Spinal cord (tissue), 10 donors: ENCODE results near the gene TDRD1. TPM values are rescaled to one million over a fixed set of nuclear protein-coding genes. Genes with fewer than 3 reads are reported as not detected.

ENCODE experiments used
- DNase-seq, 6 donors: peaks; one replicate each; pipeline versions ENCODE4 v3.0.0 to v3.0.0-alpha.2; 2013 to 2015; ENCODE audit warnings: low spot score in 6 of 6, low read depth in 4 of 6
- H3K27ac ChIP-seq: one replicate; pipeline ENCODE4 v1.5.1; 2013; ENCODE audit warnings: low read depth, low read length, control low read depth
- H3K27me3 ChIP-seq: one replicate; pipeline ENCODE4 v1.6.1; 2013; ENCODE audit warnings: low read length; ENCODE audit not compliant: control insufficient read depth, insufficient read depth
- H3K36me3 ChIP-seq: one replicate; pipeline ENCODE4 v1.6.1; 2013; ENCODE audit warnings: low read length; ENCODE audit not compliant: control insufficient read depth, insufficient read depth
- H3K4me1 ChIP-seq: one replicate; pipeline ENCODE4 v1.6.1; 2013; ENCODE audit warnings: low read length; ENCODE audit not compliant: control insufficient read depth, insufficient read depth
- H3K4me3 ChIP-seq: one replicate; pipeline ENCODE4 v1.5.1; 2013; ENCODE audit warnings: low read depth, low read length, control low read depth
- H3K9me3 ChIP-seq: one replicate; pipeline ENCODE4 v1.6.1; 2013; ENCODE audit warnings: low read length; ENCODE audit not compliant: control insufficient read depth, insufficient read depth
- WGBS: methylation state at CpG from one replicate; pipeline ENCODE4 v1.1.5; 2013; ENCODE audit warnings: missing lambda C conversion rate; ENCODE audit not compliant: insufficient coverage; 5-methylcytosine and 5-hydroxymethylcytosine counted together
- polyA plus RNA-seq, 2 donors: library from polyadenylated mRNA; unstranded; fragments of 120-200 nt; gene quantifications; one replicate each; pipeline ENCODE4 v1.2.1, GENCODE V29; 2013; ENCODE audit not compliant: insufficient read length in 2 of 2
- total RNA-seq, 2 donors: library from RNA; depleted of rRNA in 1 of 2; stranded (reverse); fragments of 120-200 nt in 1 of 2; fragments of >200 nt in 1 of 2; gene quantifications; one replicate each; pipeline versions ENCODE4 v1.2.3 to v1.2.4, GENCODE V29; 2013 to 2014
- donor health status: healthy.

The TDRD1 gene
- total and polyA plus RNA-seq, 4 donors: 0.22 to 1.9 (median 0.67) TPM

DNA sequence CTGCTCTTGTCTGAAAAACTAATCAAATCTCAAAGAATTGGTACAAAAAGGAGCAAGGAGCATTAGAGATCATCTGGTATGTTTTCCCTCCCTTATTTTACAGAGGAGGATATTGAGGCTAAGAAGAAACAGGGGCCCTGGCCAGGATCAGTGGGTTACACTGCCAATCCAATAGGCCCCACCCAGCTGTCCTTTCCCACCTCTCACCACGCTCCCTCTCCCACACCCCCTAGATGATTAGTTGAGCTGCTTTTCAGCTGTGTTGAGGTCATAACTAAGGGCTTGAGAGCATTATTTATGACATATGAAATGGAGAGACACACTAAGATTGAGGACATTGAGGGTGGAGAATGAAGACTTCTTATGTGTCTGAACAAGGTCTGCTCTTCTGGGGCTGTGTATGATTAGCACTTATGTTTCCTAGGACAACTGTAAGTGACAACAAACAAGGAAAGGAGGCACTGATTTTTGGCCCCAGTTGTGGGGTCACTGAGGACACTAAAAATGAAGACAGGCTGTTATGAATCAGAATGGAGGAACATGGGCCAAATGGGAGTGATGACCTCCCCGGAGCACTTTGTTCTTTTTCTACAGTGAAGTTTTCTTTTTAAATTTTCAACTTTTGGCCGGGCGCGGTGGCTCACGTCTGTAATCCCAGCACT lies 86.4 kb downstream of the TDRD1 start:
- WGBS: no CpG with 5 or more reads among the region's 6 CpGs
- no peaks in the 10 kb centered on the region for H3K9me3 ChIP-seq
- H3K27me3 ChIP-seq: no peaks in the 10 kb centered on the region
- DNase-seq: no peak
- no peaks in the 10 kb centered on the region for H3K36me3 ChIP-seq
- H3K27ac ChIP-seq: no peak overlapping the region
- no peaks in the 10 kb centered on the region for H3K4me1 ChIP-seq
- H3K4me3 ChIP-seq: no peak overlapping the region

DNA sequence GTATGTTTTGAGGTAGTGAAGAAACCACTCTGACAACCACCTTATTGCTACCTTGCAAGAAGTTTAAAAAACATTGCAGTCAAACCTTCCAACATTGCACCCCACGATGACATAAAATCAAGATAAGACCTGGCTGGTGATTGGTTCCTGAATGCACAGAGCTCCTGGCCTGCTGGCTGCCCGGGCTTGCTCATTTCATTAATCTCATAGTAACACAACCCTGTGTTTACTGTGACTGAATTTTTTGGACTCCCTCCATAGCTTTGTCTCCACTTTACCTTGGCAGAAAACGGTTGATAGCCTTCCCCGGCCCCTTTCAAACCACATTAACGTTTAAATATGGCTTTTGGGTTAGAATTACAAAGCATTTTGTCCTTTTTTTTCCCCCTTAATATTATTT lies 87.4 kb downstream of the TDRD1 start:
- WGBS: 77% methylated on average over 2 of the region's 5 CpGs
- H3K4me3 ChIP-seq: no peak overlapping the region
- no peaks in the 10 kb centered on the region for H3K4me1 ChIP-seq
- no peak overlapping the region for H3K27ac ChIP-seq
- no peaks in the 10 kb centered on the region for H3K9me3 ChIP-seq
- H3K36me3 ChIP-seq: no peaks in the 10 kb centered on the region
- no peaks in the 10 kb centered on the region for H3K27me3 ChIP-seq
- no peak for DNase-seq

DNA sequence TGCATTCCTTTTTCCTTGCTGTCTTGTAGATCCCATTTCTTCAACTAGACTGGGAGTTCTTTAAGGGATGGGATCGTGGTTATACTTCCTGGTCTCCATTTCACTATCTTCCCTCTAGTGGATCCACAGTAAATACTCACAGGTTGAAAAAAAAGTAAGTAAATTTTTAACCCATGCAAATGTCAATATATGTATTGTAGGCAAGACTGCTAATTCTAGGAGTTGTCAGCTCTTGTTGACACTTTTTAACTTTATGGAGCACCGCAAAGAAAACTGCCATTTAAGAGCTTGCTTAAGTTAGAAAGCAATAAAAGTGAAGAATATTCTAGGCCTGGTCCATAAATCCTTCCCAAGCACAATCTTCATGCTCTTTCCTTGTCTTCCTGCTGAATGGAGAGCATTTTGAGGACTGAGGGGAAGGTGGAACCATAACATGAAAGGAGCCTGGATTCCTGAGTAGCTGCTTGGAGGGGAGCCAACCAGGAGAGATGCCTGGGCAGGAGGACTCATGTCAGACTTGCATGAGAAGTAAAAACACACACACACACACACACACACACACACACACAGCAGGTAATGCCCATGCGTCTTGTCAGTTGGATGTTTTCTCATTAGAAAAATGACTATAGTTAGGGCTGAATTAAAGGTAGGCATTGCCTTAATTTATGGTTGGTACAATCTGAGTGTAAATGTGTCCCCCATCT lies 92.1 kb downstream of the TDRD1 start:
- no peaks in the 10 kb centered on the region for H3K27me3 ChIP-seq
- no peak overlapping the region for H3K4me3 ChIP-seq
- no peaks in the 10 kb centered on the region for H3K36me3 ChIP-seq
- WGBS: no CpG with 5 or more reads among the region's 3 CpGs
- no peaks in the 10 kb centered on the region for H3K9me3 ChIP-seq
- H3K27ac ChIP-seq: no peak overlapping the region
- DNase-seq: peak in 1 of 6 donors; percentile 24
- H3K4me1 ChIP-seq: no peaks in the 10 kb centered on the region

DNA sequence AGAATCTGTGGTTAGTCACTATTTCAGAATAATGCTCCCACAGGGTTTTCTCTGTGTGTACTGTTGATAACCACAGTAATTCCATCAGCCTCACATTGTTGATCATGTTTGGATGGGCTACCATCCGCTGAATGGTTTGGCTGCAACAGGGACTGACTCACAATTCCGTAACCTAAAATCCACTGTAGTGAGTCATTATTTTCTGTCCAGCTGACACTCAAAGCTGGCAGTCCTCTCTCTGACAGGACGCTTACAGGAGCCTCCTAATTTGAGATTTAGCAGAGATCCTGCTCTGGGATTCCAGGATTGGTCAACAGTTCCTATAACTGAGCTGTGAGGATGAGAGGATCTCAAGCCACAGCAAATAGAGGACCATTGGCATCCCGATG lies 92.6 kb downstream of the TDRD1 start:
- Histone ChIP-seq H3K9me3 (no peaks in the 10 kb centered on the region), H3K4me1 (no peaks in the 10 kb centered on the region), H3K36me3 (no peaks in the 10 kb centered on the region), H3K27ac (no peak overlapping the region), H3K27me3 (no peaks in the 10 kb centered on the region), H3K4me3 (no peak overlapping the region)
- WGBS: 82% methylated on average over 4 of the region's 4 CpGs
- no peak for DNase-seq

DNA sequence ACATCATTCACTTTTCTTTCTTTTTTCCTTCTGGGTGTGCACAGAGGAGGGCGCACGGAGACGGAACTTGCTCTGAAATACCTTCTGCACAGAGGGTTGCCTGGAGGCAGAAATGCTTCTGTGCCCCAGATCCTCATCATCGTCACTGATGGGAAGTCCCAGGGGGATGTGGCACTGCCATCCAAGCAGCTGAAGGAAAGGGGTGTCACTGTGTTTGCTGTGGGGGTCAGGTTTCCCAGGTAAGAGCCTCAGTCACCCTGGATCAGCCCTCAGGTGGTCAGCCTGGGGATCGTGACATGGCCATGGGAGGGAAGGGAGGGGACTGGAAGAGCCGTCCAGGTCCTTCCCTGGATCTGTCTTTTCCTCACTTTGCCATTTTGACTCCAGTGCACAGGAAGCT lies 93.5 kb downstream of the TDRD1 start:
- no peak for DNase-seq
- H3K27me3 ChIP-seq: no peaks in the 10 kb centered on the region
- H3K27ac ChIP-seq: no peak overlapping the region
- H3K36me3 ChIP-seq: no peaks in the 10 kb centered on the region
- H3K9me3 ChIP-seq: no peaks in the 10 kb centered on the region
- no peak overlapping the region for H3K4me3 ChIP-seq
- WGBS: 95% methylated on average over 4 of the region's 6 CpGs
- H3K4me1 ChIP-seq: no peaks in the 10 kb centered on the region

DNA sequence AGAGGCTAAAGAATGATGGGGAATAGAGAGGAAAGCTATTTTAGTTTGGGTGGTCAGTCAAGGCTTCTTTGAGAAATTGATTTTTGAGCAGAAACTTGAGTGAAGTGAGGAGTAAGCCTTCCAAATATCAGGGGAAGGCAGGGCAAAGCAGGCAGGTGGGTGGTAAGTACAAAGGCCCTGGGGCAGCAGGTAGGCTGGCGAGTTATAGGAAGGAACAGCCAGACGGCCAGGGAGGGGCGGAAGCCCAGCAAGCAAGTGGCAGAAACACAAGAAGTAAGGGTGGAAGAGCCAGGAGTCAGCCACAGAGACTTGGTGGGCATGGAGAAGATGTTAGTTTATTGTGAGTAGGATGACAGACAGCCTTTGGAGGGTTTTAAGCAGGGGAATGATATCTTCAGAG lies 94.8 kb downstream of the TDRD1 start:
- 96% methylated on average over 3 of the region's 3 CpGs for WGBS
- no peak overlapping the region for H3K4me3 ChIP-seq
- no peak overlapping the region for H3K27ac ChIP-seq
- H3K27me3 ChIP-seq: no peaks in the 10 kb centered on the region
- no peak for DNase-seq
- H3K4me1 ChIP-seq: no peaks in the 10 kb centered on the region
- no peaks in the 10 kb centered on the region for H3K36me3 ChIP-seq
- no peaks in the 10 kb centered on the region for H3K9me3 ChIP-seq

DNA sequence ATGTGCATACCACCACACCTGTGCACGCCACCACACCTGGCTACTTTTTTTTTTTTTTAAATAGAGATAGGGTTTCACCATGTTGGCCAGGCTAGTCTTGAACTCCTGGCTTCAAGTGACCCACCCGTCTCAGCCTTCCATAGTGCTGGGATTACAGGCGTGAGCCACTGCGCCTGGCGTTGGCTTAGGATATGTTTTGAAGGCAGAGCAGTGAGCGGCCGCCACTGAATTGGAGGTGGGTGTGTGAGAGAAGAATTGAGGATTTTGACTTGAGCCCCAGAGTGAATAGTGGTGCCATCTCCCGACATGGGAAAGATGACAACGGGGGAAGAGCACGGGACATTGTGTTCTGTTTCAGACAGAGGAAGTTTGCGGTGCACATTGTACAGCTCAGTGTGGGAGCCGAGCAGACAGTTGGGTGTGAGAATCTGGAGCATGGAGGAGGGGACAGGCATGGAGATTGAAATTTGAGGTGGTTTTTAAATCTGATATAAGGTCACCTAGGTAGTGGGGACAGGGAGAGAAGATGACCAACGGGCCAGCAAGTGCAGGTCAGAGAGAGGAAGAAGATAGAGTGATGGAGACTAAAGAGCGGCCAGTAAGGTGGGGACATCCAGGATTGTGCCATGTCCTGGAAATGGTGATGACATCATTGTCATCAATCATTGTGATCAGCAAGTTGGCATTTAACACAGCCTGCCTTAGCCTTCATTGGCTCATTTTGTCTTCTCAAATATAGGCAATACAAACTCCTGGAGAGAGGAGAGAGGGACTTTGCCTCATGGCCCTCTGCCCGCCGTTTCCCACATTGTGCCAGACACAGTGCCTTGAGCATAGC lies 95.7 kb downstream of the TDRD1 start:
- DNase-seq: no peak
- Histone ChIP-seq H3K27ac (no peak overlapping the region), H3K36me3 (no peaks in the 10 kb centered on the region), H3K4me3 (no peak overlapping the region), H3K27me3 (no peaks in the 10 kb centered on the region), H3K4me1 (no peaks in the 10 kb centered on the region), H3K9me3 (no peaks in the 10 kb centered on the region)
- WGBS: 93% methylated on average over 15 of the region's 16 CpGs

DNA sequence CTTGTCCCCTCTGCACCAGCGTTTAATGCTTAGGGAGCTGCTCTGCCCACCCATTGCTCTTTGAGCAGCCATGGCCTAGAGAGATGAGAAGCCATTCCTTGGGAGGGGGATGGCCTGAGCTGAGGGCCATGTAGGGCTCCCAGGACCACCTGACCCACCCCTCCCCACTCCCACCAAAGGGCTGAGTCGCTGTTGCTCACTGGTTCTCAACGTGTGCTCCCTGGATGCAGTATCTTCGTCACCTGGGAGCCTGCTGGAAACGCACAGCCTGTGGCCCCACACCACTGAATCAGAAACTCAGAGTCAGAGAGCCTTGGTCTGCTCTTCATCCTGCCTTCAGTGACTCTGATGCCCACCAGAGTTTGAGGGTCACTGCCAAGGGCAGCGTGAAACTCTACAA lies 96.9 kb downstream of the TDRD1 start:
- no peak for DNase-seq
- no peak overlapping the region for H3K27ac ChIP-seq
- H3K9me3 ChIP-seq: no peaks in the 10 kb centered on the region
- H3K4me3 ChIP-seq: no peak overlapping the region
- H3K4me1 ChIP-seq: peaks cover 6% of the 10 kb centered on the region
- no peaks in the 10 kb centered on the region for H3K27me3 ChIP-seq
- H3K36me3 ChIP-seq: no peaks in the 10 kb centered on the region
- WGBS: 78% methylated on average over 6 of the region's 6 CpGs

DNA sequence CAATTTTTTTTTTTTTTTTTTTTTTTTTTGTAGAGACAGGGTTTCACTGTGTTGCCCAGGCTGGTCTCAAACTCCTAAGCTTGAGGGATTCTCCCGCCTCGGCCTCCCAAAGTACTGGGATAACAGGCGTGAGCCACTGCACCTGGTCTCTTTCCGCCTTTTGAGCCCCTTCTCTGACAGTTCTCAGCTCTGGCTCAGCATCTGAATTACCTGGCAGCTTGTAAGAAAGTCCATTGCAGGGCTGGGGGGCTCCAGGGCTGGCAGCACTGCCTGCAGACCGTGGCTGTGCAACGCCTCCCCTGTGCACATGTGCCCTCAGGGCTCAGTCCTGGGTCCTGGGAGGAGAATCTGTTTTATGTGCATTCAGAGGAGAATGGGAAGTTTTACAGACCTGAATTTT lies 97.5 kb downstream of the TDRD1 start:
- Histone ChIP-seq H3K4me3 (no peak overlapping the region), H3K9me3 (no peaks in the 10 kb centered on the region)

More for the DNA sequence above, 97.5 kb downstream of the TDRD1 start:
- H3K27ac ChIP-seq: no peak overlapping the region
- WGBS: 88% methylated on average over 6 of the region's 6 CpGs
- H3K4me1 ChIP-seq: peaks cover 6% of the 10 kb centered on the region
- no peaks in the 10 kb centered on the region for H3K36me3 ChIP-seq
- no peaks in the 10 kb centered on the region for H3K27me3 ChIP-seq
- DNase-seq: no peak
